GM18951 (cell line): ENCODE data around the gene UPF2.

Experiments
- POLR2A ChIP-seq: IDR thresholded peaks from 4 replicates; pipeline ENCODE4 v1.6.1; 2011; ENCODE audit warnings: mild to moderate bottlenecking; ENCODE audit not compliant: insufficient read length, insufficient read depth; ENCODE audit errors: extremely low read depth
- in situ Hi-C: fragments of 300-500 bp; cut with MboI; formaldehyde crosslinking; loops from one replicate; pipeline ENCODE4 v1.12.0; 2022; ENCODE audit warnings: low sequenced_read_pairs, mixed read lengths, inconsistent platforms; ENCODE audit not compliant: unreplicated experiment

Gene UPF2

GRCh38 chr10:12062754-12063482 is 20.3 kb upstream of the UPF2 start:
- in situ Hi-C loops = no loop called here
- TF ChIP-seq POLR2A = no peak

DNA sequence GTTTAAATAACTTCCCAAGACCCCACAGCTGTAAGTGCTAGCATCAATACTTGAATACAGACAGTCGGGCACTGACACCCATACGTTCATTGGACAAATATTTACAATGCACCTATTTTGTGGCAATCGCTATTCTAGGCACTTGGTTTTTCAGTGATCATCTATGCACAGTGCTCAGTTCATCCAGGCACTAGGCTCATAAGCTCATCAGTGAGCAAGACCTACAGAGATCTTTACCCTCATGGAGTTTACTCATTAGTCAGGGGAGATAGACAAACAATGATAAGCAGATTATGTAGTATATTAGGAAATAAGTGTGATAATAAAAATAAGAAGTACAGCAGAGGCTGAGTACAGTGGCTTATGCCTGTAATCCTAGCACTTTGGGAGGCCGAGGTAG is 18.5 kb upstream of the UPF2 start:
- TF ChIP-seq POLR2A = no peak
- in situ Hi-C loops = no loop called here

- no peak for TF ChIP-seq POLR2A
- in situ Hi-C loops = no loop called here
Measured at GRCh38 chr10:12056748-12057147, 14.1 kb upstream of the UPF2 start.

DNA sequence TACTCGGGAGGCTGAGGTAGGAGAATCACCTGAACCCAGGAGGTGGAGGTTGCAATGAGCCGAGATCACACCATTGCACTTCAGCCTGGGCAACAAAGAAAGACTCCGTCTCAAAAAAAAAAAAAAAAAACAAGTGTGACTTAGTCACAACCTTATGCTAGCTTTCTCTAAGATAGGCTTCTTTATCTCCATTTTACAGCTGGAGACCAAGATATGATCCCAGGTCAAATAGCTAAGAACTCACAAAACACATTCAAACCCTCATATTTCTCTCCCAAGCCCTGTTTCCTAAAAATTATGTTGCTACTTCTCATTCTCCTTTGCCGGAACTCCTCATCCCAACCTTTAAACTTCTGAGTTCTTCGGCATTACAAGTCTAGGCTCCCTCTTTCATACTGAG is 13.1 kb upstream of the UPF2 start:
- no peak for TF ChIP-seq POLR2A
- in situ Hi-C loops = no loop called here

- TF ChIP-seq POLR2A = no peak
- in situ Hi-C loops = no loop called here
Measured at GRCh38 chr10:12051241-12051640, 8.6 kb upstream of the UPF2 start.

DNA sequence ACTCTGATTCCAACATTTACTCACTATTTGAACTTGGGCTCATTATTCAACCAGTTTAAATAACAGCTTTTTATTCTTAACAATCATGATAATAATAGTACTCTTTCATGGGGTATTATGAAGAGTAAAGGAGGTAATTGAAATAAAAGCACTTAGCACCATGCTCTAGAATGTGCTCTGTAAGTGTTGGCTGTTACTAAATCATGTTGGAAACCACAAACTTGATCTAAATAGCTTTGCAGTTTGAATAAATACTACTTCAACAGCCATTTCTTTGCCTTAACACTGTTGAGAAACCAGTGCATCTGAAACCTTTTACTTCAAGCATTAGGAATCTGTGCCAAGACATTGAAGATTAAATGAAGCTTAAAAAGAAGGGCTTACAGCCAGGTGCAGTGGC is 7.9 kb upstream of the UPF2 start:
- in situ Hi-C loops = no loop called here
- no peak for TF ChIP-seq POLR2A

DNA sequence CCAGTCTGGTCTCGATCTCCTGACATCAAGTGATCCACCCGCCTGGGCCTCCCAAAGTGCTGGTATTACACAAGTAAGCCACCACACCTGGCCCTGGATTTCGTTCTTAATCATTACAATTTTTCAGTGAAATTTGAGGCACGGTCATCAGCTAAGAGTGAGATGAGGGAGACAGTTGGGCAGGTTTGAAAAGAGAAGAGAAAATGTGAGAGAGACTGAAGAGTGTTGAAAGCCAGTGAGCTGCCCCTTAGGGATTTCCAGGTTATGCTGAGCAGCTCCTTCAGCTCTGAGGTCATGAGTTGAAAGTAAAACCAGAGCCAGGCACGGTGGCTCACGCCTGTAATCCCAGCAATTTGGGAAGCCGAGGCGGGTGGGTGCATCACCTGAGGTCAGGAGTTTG is 5.9 kb upstream of the UPF2 start:
- in situ Hi-C loops = no loop called here
- TF ChIP-seq POLR2A = no peak

GRCh38 chr10:12045596-12045995 is 3.0 kb upstream of the UPF2 start:
- no peak for TF ChIP-seq POLR2A
- in situ Hi-C loops = no loop called here

GRCh38 chr10:12042409-12042796 is 206 bp downstream of the UPF2 start:
- in situ Hi-C loops = no loop called here
- TF ChIP-seq POLR2A = peak; percentile 54

GRCh38 chr10:12041766-12042408 is 722 bp downstream of the UPF2 start:
- peak; percentile 39 for TF ChIP-seq POLR2A
- in situ Hi-C loops = no loop called here

DNA sequence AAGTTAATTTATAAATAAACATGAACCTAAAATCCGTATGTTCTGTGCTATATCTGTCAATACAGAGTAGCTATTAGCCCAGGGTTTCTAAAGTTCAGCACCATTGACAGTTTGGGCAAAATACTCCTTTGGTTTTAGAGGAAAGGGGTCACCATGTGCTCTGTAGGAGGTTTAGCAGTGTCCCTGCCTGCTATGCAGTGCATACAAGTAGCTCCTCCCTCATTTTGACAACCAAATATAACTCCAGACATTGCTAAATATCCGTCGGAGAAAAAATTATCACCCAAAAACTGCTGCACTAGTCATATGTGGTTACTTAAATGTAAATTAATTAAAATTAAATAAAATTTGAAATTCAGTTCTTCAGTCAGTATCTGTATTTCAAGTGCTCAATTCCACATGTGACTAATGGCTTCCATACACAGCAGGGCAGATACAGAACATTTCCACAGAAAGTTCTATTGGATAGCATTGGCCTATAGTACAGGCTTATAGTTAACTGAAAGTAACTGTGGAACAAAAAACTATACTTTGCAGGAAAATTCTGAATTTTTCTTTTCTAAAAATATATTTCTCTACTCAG is 6.4 kb downstream of the UPF2 start:
- TF ChIP-seq POLR2A = no peak

DNA sequence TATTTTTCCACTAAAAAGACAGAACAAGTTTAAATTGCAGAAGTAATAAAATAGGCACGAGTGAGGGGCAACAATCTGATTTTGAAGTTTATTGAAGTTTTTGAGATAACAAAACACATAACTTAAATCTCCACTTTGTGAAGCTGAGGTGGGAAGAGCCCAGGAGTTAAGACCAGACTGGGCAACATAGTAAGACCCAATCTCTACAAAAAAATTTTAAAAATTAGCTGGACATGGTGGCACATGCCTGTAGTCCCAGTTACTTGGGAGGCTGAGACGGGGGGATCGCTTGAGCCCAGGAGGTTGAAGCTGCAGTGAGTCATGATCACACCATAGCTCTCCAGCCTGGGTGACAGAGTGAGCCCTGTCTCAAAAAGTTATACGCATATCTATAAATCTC is 11.2 kb downstream of the UPF2 start:
- in situ Hi-C loops = no loop called here
- TF ChIP-seq POLR2A = no peak

More for the DNA sequence above, 6.4 kb downstream of the UPF2 start:
- in situ Hi-C loops = no loop called here

DNA sequence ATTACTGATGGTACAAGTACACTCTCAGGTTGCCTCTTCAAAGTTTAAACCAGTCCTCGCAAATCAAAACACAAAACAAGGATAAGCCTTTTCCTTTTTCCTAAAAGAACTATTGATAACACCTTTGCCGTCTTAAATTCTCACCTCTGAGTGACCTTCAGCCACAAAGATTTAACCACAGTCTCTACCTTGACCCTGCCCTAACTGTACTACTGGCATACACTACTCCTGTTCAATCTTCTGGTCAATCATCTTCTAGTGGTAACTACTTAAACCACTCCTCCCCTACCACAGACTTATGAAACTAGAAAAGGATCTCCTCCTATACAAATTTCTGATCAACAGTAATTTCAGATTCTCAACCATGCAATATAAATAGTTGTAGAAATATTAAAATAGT is 15.1 kb downstream of the UPF2 start:
- TF ChIP-seq POLR2A = no peak
- in situ Hi-C loops = no loop called here

GRCh38 chr10:12025591-12025990 is 17.0 kb downstream of the UPF2 start:
- no peak for TF ChIP-seq POLR2A
- in situ Hi-C loops = no loop called here
